ENCODE results near the gene EMP1. TPM values are rescaled to one million over a fixed set of nuclear protein-coding genes. Genes with fewer than 3 reads are reported as not detected.

The EMP1 gene
- total and polyA plus RNA-seq, 2 donors (not counting 3 experiments of a cell fraction or from before 2014, with no cell fraction given) = 265 to 528 TPM

GRCh38 chr12:13197526-13198143 lies 1.1 kb downstream of the EMP1 start:
- DNase-seq (ENCODE audit: low read depth, low spot score) = no peak
- Histone ChIP-seq H3K36me3 (ENCODE audit: control insufficient read depth in 2 of 2, extremely low read depth in 1 of 2, insufficient read depth in 2 of 2, low read length in 2 of 2) (no peaks in the 10 kb centered on the region), H3K9me1 (replicated peaks; ENCODE audit: control insufficient read depth, extremely low read depth, insufficient read depth, low read length) (no peaks in the 10 kb centered on the region), H3K9ac (replicated peaks; ENCODE audit: extremely low read depth, insufficient read depth, low read length) (peak overlapping the region; percentile 100), H4K20me1 (replicated peaks; ENCODE audit: control insufficient read depth, extremely low read depth, insufficient read depth, low read length) (no peaks in the 10 kb centered on the region), H3K27ac (ENCODE audit: insufficient read depth, low read depth, low read length) (peak overlapping the region; percentile 96), H3K9me3 (replicated peaks; ENCODE audit: control insufficient read depth, insufficient read depth, low read length) (no peaks in the 10 kb centered on the region), H3K79me2 (ENCODE audit: control insufficient read depth, insufficient read depth, low read length) (peaks cover 60% of the 10 kb centered on the region), H3K4me1 (ENCODE audit: control insufficient read depth, extremely low read depth, insufficient read depth, low read length) (peaks cover 47% of the 10 kb centered on the region), H3K4me3 (replicated peaks in 1 of 3; ENCODE audit: insufficient read depth in 1 of 3, low read depth in 1 of 3, low read length in 3 of 3) (peak overlapping the region; percentile 85 to 99 (median 95)), H2AFZ (ENCODE audit: low read depth, low read length) (no peak overlapping the region), H3K27me3 (ENCODE audit: control insufficient read depth in 2 of 2, insufficient read depth in 2 of 2, low read length in 2 of 2) (no peaks in the 10 kb centered on the region), H3K4me2 (ENCODE audit: insufficient read depth, low read length) (peak overlapping the region; percentile 98)
- BruUV-seq (replicated peaks) = no TSS peak
- POLR2A ChIA-PET = interaction anchor here (0.8 to 1.4 kb wide), 3 partner anchors 9 to 99 kb away, joined by 4 to 6 read pairs (median 6); no protein-coding TSS in a partner anchor
- dilution Hi-C loops (cut with MboI; ENCODE audit: extremely low pct_ligation_motif_present, low sequenced_read_pairs) (no loop called here), intact Hi-C loops (cut with micrococcal nuclease) (loop anchor here (2.0 kb wide), 1 partner anchor 197 kb away; the partner anchor contains the start of gene HEBP1)
- no peak for TF ChIP-seq POLR2A (IDR thresholded peaks at IDR 0.05; ENCODE audit: low read depth, low read length)
- TF ChIP-seq POLR2AphosphoS5 (IDR thresholded peaks at IDR 0.05; ENCODE audit: insufficient read depth, low read depth, low read length) = peak; percentile 26
- no peak for FAIRE-seq
- CTCF ChIA-PET = interaction anchor here (0.7 to 1.8 kb wide), 9 partner anchors 9 to 281 kb away, joined by 3 to 12 read pairs (median 5); no protein-coding TSS in a partner anchor

- no peaks in the 10 kb centered on the region for H4K20me1 ChIP-seq (replicated peaks; ENCODE audit: control insufficient read depth, extremely low read depth, insufficient read depth, low read length)
- FAIRE-seq (no peak), DNase-seq (ENCODE audit: low read depth, low spot score) (no peak)
- TSS peak; percentile 67 for BruUV-seq (replicated peaks)
- no peak for TF ChIP-seq JUN (IDR thresholded peaks at IDR 0.05; ENCODE audit: borderline replicate concordance, insufficient read depth, insufficient read length, low read depth)
- TF ChIP-seq MAX (IDR thresholded peaks at IDR 0.05; ENCODE audit: insufficient read depth, insufficient read length) = no peak
- no peak for TF ChIP-seq GATA2 (IDR thresholded peaks at IDR 0.05; ENCODE audit: insufficient read depth, insufficient read length, low read depth, low read length)
- no peak for TF ChIP-seq POLR2A (IDR thresholded peaks at IDR 0.05; ENCODE audit: low read depth, low read length)
- TF ChIP-seq CTCF (IDR thresholded peaks at IDR 0.05; ENCODE audit: extremely low read depth in 1 of 2, insufficient read depth in 1 of 2, low read depth in 1 of 2, low read length in 2 of 2) = no peak
- no peak for TF ChIP-seq EZH2 (IDR thresholded peaks at IDR 0.05; ENCODE audit: borderline replicate concordance, low read depth, low read length, severe bottlenecking)
- no peak for TF ChIP-seq MYC (IDR thresholded peaks at IDR 0.05; ENCODE audit: low read depth, low read length)
- no peak for TF ChIP-seq FOS (IDR thresholded peaks at IDR 0.05; ENCODE audit: borderline replicate concordance, insufficient read depth, low read length)
- no peak for TF ChIP-seq POLR2AphosphoS5 (IDR thresholded peaks at IDR 0.05; ENCODE audit: insufficient read depth, low read depth, low read length)
- peaks cover 66% of the 10 kb centered on the region for H3K79me2 ChIP-seq (ENCODE audit: control insufficient read depth, insufficient read depth, low read length)
- peaks cover 53% of the 10 kb centered on the region for H3K4me1 ChIP-seq (ENCODE audit: control insufficient read depth, extremely low read depth, insufficient read depth, low read length)
- peak overlapping the region; percentile 98 for H3K4me2 ChIP-seq (ENCODE audit: insufficient read depth, low read length)
- H2AFZ ChIP-seq (ENCODE audit: low read depth, low read length) = no peak overlapping the region
- H3K27ac ChIP-seq (ENCODE audit: insufficient read depth, low read depth, low read length) = peak overlapping the region; percentile 96
- peak overlapping the region; percentile 85 to 99 (median 95) for H3K4me3 ChIP-seq (replicated peaks in 1 of 3; ENCODE audit: insufficient read depth in 1 of 3, low read depth in 1 of 3, low read length in 3 of 3)
- ChIA-PET CTCF (interaction anchor here (0.7 to 1.8 kb wide), 9 partner anchors 8 to 282 kb away, joined by 3 to 12 read pairs (median 5); no protein-coding TSS in a partner anchor), POLR2A (interaction anchor here (0.8 to 1.4 kb wide), 3 partner anchors 8 to 100 kb away, joined by 4 to 6 read pairs (median 6); no protein-coding TSS in a partner anchor)
- dilution Hi-C loops (cut with MboI; ENCODE audit: extremely low pct_ligation_motif_present, low sequenced_read_pairs) (no loop called here), intact Hi-C loops (cut with micrococcal nuclease) (no loop called here)
- peaks cover 0 to 2% of the 10 kb centered on the region in 2 experiments for H3K36me3 ChIP-seq (ENCODE audit: control insufficient read depth in 2 of 2, extremely low read depth in 1 of 2, insufficient read depth in 2 of 2, low read length in 2 of 2)
- no peaks in the 10 kb centered on the region for H3K27me3 ChIP-seq (ENCODE audit: control insufficient read depth in 2 of 2, insufficient read depth in 2 of 2, low read length in 2 of 2)
- no peaks in the 10 kb centered on the region for H3K9me1 ChIP-seq (replicated peaks; ENCODE audit: control insufficient read depth, extremely low read depth, insufficient read depth, low read length)
- no peaks in the 10 kb centered on the region for H3K9me3 ChIP-seq (replicated peaks; ENCODE audit: control insufficient read depth, insufficient read depth, low read length)
- peak overlapping the region; percentile 100 for H3K9ac ChIP-seq (replicated peaks; ENCODE audit: extremely low read depth, insufficient read depth, low read length)
These were observed 1.7 kb downstream of the EMP1 start for GRCh38 chr12:13198241-13198640.

Data from endothelial cell of umbilical vein (primary cell).